Right renal cortex interstitium (tissue), 3 donors: ENCODE data around the gene MCF2L. TPM values are rescaled to one million over a fixed set of nuclear protein-coding genes. Genes with fewer than 3 reads are reported as not detected.

ENCODE experiments used
- DNase-seq, 3 donors: peaks; one replicate each; pipeline ENCODE4 v3.0.0-alpha.2; 2013; ENCODE audit warnings: low read depth in 3 of 3, low spot score in 2 of 3
- polyA plus RNA-seq, 3 donors: library from polyadenylated mRNA; unstranded; fragments of 120-200 nt; gene quantifications; one replicate each; pipeline ENCODE4 v1.2.1, GENCODE V29; 2013; ENCODE audit not compliant: insufficient read length in 3 of 3

The MCF2L gene
- polyA plus RNA-seq, 3 donors: 22.3 to 26.3 (median 26.2) TPM

DNA sequence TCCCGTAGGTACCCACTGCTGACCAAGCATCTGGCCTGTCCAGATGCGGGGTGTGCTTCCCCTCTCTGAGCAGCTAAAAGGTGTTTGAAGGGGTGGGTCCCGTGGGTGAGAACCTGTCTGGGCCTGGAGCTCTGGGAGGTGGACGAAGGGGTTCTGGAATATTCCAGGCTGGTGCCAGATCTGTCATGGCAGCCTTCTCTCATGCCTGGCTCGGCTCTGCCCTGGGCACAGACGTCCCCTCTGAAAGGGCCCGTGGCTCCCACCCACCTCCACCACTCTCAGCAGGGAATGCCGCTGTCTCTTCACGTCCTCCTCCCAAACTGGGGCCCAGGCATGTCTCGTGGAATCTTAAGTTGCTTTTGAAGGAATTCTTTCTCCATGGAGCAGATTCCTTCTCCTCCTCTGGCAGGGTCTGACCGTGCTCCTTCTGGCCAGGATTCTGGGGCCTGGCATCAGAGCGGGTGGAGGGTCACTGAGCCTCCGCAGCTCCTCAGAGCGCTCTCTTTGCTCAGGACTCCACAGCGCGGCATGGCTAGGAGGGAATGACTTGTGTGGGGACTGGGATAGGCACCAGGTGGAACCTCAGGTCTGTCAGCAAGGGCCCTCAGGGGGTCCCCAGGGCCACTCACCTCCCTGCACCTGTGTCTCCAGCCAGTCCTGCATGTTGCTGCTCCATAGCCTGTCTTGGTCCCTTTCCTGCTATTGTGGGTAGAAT lies 5.9 kb upstream of the MCF2L start:
- no peak for DNase-seq

DNA sequence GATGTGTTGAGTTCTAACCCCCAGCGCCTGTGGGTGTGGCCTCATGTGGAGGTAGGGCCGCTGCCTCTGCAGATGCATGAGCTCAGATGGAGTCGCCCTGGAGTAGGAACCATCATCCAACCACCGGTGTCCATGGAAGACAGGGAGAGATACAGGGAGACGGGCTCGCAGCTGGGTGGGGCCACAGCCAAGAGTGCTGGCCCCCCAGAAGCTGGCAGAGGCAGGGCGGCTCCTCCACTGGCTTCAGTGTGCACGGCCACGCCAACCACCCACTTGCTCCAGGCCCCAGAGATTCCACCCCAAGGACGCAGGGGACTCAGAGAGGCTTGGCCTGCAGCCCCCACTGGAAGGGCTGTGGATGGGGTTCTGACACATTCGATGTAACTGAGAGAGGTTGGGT lies 5.4 kb upstream of the MCF2L start:
- DNase-seq: no peak

DNA sequence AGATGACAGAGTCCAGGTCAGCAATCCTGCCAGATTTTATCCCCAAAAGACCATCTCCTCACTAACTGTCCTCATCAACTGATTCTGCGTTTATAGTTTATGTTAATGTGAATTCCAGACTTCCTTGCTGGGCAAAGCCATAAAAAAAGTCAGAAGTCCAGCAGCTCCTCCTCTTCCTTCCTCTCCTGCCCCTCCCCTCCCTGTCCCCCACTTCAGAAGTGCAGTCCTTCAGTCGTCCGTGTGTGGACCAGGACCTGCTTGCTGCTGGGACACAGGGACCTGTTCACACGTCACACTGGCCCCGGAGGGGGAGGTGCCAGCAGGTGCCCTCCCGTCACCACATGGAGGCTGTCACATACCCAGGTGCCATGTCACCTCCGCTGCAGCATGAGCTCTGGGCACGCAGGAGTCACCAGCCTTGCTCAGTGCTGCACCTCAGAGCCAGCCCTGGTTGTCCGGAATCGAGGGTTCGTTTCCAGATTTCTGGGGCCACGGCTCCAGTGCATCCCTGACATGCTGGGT lies 4.0 kb upstream of the MCF2L start:
- DNase-seq: no peak

DNA sequence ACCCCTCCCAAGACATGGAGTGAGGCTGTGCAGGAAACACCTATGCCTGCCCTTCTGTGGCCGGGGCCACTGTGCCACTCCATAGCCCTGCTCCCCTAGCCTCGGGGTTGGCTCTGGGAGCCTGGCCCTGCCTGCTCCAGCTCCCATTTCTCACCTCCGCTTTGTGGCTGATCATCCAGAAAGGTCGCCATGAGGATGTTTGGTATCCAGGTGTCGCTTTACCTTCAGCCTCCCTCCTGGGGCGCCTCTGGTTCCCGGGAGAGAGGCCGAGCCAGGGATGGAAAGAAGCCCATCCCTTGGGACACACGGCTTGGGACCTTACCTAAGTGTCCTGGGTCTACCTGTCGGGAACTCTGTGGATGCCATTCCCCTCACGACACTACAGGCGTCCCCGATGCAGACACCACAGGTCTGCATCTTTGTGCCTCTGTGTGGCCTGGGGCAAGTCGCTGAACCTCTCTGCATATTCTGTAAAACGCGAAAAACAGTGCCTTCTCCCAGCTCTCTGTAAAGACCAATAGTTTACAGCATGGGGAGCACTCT lies 3.4 kb upstream of the MCF2L start:
- no peak for DNase-seq

DNA sequence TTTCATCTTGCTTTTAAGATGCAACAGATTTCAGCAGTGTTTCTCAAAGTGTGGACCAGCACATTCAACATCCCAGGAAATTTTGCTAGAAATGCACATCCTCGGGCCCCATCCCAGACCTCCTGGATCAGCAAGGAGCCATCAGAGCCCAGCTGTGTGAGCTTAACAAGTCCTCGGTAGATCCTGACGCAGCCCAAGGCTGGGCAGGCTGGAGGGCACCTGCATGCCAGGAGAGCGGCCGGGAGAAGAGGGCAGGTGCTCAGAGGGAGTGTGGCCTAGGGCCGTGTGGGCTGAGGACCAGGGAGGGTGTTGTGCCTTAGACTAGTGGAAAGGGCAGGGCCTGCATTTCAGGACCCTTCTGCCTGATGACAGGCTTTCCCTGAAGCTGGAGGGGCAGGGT lies 2.2 kb upstream of the MCF2L start:
- no peak for DNase-seq

DNA sequence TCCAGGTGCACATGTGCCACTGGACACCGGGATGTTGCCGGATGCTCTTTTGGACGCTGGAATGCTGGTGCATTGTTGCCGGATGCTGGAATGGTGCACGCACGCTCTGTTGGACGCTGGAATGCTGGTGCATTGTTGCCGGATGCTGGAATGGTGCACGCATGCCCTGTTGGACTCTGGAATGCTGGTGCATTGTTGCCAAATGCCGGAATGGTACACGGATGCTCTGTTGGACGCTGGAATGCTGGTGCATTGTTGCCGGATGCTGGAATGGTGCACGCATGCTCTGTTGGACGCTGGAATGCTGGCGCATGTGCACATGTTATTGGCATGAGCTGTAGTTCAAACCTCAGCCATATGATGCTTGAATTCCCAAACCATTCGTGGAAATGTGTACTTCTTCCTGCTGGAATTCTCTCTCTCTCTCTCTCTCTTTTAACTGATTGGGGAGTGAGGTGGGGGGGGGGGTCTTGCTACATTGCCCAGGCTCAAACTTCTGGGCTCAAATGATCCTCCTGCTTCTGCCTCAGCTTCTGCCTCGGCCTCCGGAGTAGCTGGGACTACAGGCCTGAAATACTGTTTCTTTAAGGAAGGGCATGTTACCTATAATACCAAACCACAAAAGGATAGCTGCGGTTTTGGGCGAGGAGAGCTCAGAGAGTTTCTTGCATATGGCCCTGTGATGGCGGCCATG lies 1.2 kb upstream of the MCF2L start:
- DNase-seq: no peak

DNA sequence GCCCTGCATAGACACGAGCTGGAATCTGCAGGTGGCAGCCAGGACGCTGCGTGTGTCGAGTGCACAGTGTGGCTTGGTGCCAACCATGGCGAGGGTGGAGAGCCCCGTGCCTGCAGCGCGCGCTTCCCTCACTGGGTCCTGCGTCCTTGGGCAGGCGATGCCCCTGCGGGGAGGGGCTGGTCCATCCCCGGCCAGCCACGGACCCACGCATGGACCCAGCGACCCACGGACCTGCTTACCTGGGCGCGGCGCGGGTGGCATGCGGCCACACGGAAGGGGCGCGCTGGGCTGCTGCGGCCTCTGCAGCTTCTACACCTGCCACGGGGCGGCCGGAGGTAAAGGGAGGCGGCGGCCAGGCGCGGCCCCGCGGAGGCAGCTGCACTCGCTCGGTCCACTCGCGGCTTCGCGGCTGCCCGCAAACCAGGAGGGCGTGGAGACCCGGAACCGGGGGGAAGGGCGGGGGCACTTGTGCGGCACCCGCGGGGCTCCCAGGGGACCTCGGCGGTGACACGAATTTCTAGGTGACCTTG lies 569 bp upstream of the MCF2L start:
- no peak for DNase-seq

DNA sequence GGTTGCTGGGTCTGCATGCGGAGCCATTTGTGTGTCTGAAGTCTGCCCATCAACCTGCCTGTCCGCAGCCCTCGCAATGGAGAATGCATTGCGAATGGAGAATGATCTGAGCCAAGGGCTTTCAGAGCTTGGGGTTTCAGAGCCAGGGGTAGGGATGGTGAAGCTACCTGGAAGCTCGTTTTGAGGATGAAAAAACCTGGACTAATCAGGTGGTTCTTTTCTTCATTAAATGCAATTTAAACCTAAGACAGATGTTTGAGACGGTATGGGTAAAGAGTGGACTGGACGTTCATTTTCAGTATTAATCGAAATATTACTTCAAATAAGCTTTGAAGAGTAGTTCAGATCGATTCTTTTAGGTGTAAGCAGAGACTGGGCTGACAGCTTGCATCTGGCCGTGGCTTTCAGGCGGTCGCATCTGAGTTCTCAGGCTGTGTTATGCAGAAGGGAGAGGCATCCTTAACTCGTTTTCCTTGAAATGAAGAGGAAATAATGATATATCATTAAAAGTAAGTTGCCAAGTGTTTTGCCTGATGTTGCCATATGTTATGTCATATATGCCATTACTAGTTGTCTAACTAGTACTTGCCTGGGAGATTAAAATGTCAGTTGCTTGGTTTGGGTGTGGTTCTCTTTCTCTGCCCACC lies 801 bp downstream of the MCF2L start:
- DNase-seq: no peak

DNA sequence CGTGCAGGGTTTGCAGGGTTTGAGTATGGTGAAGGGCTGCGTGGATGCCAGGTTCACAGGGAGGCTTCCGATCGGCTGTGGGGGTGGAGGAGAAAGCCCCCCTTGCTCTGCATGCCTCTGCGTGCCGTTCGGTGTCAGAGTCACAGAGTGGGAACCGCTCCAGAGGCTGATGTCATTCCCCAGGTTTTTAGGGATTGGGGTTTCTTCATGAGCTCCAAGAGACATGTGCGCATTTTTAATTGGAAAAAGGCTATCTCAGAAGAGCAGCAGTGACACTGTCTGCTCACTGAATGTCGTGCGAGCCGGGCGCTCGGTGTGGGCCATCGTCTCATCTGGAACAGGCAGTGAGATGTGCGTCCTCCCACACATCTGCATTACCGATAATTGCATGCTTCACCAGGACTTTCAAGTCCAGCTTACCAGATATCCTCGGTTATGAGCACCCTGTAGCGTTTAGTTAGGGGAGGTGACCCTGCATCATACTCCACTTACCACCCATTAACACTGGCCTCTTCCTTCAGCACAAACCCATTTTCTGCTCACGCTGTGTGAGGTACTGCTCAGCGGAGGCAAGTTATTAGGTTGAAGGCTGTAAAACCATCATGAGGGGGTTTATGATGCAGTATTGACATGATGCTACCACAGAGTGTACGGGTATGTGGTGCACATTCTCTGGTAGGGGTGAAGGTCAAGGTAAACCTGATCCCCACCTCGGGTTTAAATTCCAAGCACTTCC lies 1.7 kb downstream of the MCF2L start:
- DNase-seq: no peak

DNA sequence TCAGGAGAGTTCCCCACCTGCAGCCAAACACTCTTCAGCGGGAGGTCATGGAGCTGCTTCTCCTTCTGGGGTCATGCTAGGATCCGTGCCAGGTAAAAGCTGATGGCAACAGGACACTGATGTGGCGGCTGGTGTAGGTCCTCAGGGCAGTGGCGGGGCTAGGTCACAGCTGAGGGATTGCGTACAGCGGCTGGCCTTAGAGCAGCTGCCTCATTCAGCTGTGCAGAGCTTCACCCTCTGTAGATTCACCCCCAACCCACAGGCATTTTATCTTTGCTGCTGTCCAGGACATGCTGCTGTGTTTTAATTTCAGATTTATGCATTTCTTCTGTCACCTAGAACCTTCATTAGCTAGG lies 2.3 kb downstream of the MCF2L start:
- no peak for DNase-seq

DNA sequence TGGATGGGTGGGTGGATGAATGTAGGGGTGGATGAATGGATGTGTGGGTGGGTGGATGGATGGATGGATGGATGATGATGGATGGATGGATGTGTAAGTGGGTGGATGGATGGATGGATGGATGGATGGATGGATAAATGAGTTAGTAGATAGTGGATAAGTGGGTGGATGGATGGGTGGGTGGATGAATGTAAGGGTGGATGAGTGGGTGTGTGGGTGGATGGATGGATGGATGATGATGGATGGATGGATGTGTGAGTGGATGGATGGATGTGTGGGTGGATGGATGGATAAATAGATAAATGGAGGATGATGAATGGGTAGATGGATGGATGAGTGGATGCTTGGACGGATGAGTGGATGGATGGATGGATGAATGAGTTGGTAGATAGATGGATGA lies 3.2 kb downstream of the MCF2L start:
- no peak for DNase-seq

DNA sequence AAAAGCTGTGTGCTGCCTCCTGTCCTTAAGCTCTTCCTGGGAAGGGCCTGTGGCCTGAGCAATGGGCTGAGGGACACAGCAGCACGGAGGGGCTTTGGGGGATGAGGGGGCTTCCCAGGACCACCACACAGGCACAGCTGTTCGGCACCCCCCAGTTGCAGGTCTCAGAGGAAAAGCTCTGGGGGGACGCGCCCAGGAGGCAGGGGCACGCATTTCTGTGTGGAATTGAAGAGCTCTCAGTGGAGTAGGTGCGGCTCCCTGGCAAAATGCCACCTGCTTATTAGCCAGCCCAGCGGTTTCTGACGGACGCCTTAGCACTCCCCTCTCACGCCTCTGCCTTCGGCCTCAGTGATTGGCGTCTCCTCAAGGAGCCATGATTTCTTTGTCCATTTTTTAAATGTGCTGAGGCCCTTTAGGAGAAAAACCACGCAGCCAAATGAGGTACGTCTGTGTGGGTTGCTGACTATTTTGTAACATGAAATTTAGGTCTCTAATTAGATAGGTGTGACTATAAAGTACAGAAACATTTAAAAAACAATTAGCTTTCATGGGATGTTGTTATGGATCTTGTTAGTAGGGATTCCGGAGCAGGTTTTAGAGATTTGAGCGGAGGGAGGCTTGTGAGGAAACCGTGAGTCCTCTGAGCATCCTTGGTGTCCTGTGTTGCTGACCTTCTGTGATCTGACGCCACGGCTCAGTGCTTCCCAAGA lies 4.0 kb downstream of the MCF2L start:
- DNase-seq: no peak

DNA sequence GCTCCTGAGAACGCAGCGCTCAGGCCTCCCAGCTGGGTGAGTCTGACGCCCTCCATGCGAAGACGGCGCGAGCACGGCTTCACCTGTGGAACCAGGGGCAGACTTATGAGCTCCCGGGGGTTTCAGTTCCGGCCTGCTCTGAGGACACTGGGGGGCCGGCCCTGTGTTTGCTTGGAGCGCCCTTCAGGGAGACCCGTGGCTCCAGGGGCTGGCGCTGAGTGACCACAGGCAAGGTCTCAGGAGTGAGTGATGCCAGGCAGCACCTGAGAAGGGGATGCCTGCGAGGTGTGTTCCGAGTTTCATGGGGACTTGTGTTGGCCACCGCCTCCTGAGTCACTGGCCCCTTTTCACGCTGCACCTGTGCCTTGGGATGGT lies 4.5 kb downstream of the MCF2L start:
- DNase-seq: no peak

DNA sequence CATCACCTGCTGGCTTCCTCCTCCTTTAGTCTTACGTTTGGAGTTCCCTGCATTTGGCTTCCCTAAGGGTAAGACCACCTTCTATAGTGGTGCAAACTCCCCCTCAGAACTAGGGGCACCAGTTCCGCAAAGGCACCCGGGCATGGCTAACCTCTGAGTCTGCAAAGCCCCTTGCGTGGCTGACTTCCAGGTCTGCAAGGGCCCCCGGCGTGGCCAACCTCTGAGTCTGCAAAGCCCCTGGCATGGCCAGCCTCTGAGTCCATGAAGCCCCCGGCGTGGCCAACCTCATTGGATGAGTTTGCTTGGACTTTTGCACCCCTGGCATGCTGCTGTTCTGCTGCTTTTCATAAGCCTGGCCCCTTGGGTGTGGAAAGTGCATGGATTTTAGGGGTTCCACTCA lies 5.1 kb downstream of the MCF2L start:
- no peak for DNase-seq

DNA sequence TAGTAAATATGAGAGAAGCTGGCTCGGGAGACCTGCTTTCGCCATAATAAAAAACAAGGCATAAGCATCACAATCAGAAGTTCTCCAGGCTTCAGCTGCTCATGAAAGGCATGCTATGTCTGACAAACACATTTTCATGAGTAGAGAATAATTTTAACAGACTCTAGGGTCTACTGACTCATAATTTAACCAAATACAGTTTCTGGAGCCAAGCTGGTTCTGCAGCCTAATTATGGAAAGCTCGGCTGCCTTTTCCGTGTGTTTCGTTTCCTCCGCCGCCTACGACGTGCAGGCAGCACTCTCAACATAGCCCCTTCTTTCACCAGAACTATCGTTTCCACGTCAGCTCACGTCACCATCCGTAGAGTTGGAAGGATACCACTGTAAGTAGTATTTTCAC lies 5.7 kb downstream of the MCF2L start:
- no peak for DNase-seq

DNA sequence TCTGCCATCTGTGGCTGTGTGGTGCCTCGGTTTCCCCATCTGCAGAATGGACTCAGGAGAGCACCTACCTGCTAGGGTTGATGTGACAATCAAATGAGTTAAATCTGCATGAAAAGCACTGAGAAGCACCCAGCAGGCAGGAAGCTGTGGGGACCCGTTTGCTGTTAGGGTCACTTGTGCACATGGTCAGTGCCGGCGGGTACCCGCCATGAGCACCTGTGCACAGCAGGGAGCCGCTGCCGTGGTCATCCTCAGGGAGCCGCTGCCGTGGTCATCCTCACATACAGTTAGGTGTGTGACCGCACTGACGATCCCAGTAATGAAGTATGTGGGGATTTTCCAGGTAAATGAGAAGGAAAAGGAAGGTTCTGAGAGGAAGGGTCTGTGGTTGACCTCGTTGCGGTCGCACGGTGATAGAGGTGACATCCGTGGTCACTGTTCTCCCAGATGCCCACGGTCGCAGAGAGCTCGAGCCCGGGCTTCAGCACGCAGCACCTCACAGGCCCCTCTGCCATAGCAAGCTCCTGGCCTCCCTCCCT lies 6.5 kb downstream of the MCF2L start:
- no peak for DNase-seq

DNA sequence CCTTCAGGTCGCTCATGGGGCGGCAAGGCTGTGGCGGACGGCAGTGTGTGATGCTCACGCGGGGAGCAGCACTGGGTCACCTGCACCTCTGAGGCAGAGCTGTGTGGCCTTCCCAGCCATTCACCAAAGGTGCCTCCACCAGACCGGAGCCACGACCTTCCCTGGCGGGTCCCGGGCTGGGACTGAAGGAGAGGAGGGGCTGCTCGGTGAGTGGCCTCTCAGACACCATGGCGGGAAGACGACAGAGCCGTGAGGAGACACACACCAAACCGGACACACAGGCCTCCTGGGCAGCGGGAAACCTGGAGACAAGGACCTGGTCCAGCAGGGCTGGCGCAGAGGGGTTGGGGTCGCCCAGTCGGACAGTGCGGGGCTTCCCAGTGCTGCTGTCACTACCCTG lies 7.5 kb downstream of the MCF2L start:
- DNase-seq: no peak

DNA sequence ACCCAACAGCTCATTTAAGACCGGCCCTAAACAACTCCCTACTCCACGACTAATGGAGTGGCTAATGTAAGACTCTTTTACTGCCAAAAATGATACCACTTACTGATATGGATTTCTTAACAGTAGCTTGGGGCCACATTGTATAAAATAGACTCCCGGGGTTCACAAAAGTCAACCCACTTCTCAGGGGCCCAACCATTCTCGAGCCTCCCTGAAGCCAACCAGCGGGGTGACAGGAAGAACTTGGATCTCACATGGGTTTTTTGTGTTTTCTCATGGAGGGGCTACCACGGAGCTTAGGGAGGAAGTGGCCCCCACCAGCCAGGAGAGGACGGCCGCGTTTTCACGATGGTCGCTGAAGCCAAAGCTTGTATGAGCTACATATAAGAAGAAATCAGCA lies 8.1 kb downstream of the MCF2L start:
- DNase-seq: no peak

DNA sequence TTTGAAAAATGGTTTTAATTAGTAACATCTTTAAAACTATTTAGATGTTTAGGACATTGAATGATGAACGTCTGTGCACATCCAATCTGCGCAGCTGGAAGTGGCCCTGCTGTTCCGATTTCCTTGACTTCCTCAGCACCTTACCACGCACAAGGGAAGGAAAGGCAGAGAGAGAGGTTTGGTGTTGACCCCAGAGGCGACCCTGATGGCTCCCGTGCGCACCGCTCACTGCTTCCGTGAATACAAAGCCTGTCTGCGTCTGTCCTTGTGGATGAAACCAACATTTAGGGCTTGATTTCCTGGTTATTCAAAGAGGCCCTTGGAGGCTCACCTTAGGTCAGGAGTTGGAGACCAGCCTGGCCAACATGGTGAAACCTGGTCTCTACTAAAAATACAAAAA lies 8.5 kb downstream of the MCF2L start:
- no peak for DNase-seq
